Calu3 (cell line): ENCODE data around the gene SMG9. TPM values are rescaled to one million over a fixed set of nuclear protein-coding genes. Genes with fewer than 3 reads are reported as not detected.

ENCODE experiments used
- BruUV-seq: library from RNA; stranded (reverse); fragments of 400-500 nt; replicated peaks from 2 replicates; lab custom pipeline; 2021; lab: Mats Ljungman, UMichigan
- CTCF ChIA-PET: fragments of 300-600 bp; sonication (Branson Sonifier 250); formaldehyde crosslinking; loops from one replicate; lab custom pipeline; 2022; ENCODE audit warnings: antibody characterized with exemption; lab: Charles Lee
- DNase-seq: peaks from one replicate; pipeline ENCODE4 v3.0.0; 2022
- H3K27ac Mint-ChIP-seq: one replicate; pipeline ENCODE4 v1.8.0; 2022; ENCODE audit warnings: mixed read lengths; ENCODE audit not compliant: unreplicated experiment
- H3K27me3 Mint-ChIP-seq: one replicate; pipeline ENCODE4 v1.8.0; 2022; ENCODE audit warnings: mixed read lengths; ENCODE audit not compliant: unreplicated experiment
- H3K36me3 Mint-ChIP-seq: one replicate; pipeline ENCODE4 v1.8.0; 2022; ENCODE audit warnings: mild to moderate bottlenecking, moderate library complexity, mixed read lengths; ENCODE audit not compliant: insufficient read depth, unreplicated experiment
- H3K4me1 Mint-ChIP-seq: one replicate; pipeline ENCODE4 v1.8.0; 2022; ENCODE audit warnings: mild to moderate bottlenecking, low read depth, mixed read lengths; ENCODE audit not compliant: unreplicated experiment
- H3K4me3 Mint-ChIP-seq: one replicate; pipeline ENCODE4 v1.8.0; 2022; ENCODE audit warnings: mild to moderate bottlenecking, low read depth, moderate library complexity, mixed read lengths; ENCODE audit not compliant: unreplicated experiment
- H3K9me3 Mint-ChIP-seq: one replicate; pipeline ENCODE4 v1.8.0; 2022; ENCODE audit warnings: low read depth, mixed read lengths; ENCODE audit not compliant: unreplicated experiment
- CTCF ChIP-seq: fragments of 200-600 bp; IDR thresholded peaks from one replicate; pipeline ENCODE4 v1.8.0; 2022; ENCODE audit warnings: antibody characterized with exemption; ENCODE audit not compliant: unreplicated experiment
- intact Hi-C: fragments of 100-400 bp; cut with micrococcal nuclease; formaldehyde crosslinking; loops from one replicate; pipeline ENCODE4 v1.10.0; 2022; ENCODE audit not compliant: unreplicated experiment
- total RNA-seq: library from RNA; stranded (reverse); gene quantifications from 2 replicates; pipeline ENCODE4 v1.2.3, GENCODE V29; 2022

Gene SMG9
- total RNA-seq, 1 experiment from 2014 or later = 85.5 TPM

DNA sequence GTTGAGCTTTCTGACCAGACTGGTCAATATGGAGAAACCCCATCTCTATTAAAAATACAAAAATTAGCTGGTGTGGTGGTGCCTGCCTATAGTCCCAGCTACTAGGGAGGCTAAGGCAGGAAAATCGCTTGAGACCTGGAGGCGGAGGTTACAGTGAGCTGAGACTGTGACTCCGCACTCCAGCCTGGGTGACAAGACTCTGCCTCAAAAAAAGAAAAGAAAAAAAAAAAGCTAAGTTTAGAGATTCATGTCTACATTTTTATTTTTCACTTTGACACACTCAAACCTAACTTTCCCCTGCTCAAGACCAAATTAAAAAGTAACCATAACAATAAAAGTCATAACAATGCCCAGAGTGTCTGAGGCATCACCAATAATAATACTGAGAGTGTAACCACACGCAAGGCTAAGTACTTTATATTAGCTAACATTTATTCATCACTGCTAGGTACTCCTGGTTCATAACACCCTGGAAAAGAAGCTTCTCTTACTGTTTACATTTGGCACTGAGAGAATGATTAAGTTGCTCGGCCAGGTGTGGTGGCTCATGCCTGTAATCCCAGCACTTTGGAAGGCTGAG is 33.2 kb downstream of the SMG9 start:
- CTCF ChIA-PET = interaction anchor here (0.8 to 1.4 kb wide), 3 partner anchors 10 to 88 kb away, joined by 3 to 5 read pairs (median 3); no protein-coding TSS in a partner anchor
- DNase-seq = no peak
- peaks cover 4% of the 10 kb centered on the region for H3K36me3 Mint-ChIP-seq
- H3K27me3 Mint-ChIP-seq = no peaks in the 10 kb centered on the region
- H3K9me3 Mint-ChIP-seq = no peaks in the 10 kb centered on the region
- BruUV-seq = no TSS peak
- no peaks in the 10 kb centered on the region for H3K4me1 Mint-ChIP-seq
- TF ChIP-seq CTCF = no peak
- no peak overlapping the region for H3K27ac Mint-ChIP-seq
- H3K4me3 Mint-ChIP-seq = no peak overlapping the region
- intact Hi-C loops = loop anchor here (5.0 kb wide), 1 partner anchor 54 kb away; no protein-coding TSS in a partner anchor

GRCh38 chr19:43720936-43721335 is 33.8 kb downstream of the SMG9 start:
- Mint-ChIP-seq H3K9me3 (no peaks in the 10 kb centered on the region), H3K36me3 (peaks cover 4% of the 10 kb centered on the region), H3K27me3 (no peaks in the 10 kb centered on the region), H3K4me1 (no peaks in the 10 kb centered on the region), H3K27ac (no peak overlapping the region), H3K4me3 (no peak overlapping the region)
- CTCF ChIA-PET = interaction anchor here (1.4 kb wide), 1 partner anchor 55 kb away, joined by 3 read pairs; no protein-coding TSS in a partner anchor
- intact Hi-C loops = loop anchor here (5.0 kb wide), 1 partner anchor 54 kb away; no protein-coding TSS in a partner anchor
- no peak for DNase-seq
- TF ChIP-seq CTCF = no peak
- BruUV-seq = no TSS peak

DNA sequence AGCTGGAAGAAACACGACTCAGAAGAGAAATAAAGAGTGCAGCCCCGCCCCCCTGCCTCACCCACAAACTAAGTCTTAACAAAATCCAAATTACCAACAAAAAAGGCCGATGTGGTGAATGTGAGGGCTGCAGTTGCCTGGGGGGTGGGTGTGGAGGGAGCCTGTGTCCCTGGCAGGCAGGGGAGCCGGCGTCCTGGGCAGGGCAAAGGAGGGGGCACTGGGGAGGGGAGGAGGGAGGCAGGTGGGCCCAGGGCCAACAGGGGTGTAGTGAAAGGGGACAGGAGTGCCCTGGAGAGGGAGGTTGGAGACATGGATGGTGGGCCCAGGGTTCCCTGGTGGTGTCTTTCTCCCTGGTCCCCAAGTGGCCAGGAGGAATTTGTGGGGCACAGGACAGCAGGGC is 34.8 kb downstream of the SMG9 start:
- Mint-ChIP-seq H3K27ac (no peak overlapping the region), H3K27me3 (no peaks in the 10 kb centered on the region), H3K4me3 (no peak overlapping the region), H3K36me3 (peaks cover 4% of the 10 kb centered on the region), H3K9me3 (no peaks in the 10 kb centered on the region), H3K4me1 (no peaks in the 10 kb centered on the region)
- CTCF ChIA-PET = interaction anchor here (0.7 kb wide), 1 partner anchor 99 kb away, joined by 3 read pairs; no protein-coding TSS in a partner anchor
- no peak for DNase-seq
- no peak for TF ChIP-seq CTCF
- intact Hi-C loops = loop anchor here (5.0 kb wide), 1 partner anchor 53 kb away; no protein-coding TSS in a partner anchor
- BruUV-seq = no TSS peak

DNA sequence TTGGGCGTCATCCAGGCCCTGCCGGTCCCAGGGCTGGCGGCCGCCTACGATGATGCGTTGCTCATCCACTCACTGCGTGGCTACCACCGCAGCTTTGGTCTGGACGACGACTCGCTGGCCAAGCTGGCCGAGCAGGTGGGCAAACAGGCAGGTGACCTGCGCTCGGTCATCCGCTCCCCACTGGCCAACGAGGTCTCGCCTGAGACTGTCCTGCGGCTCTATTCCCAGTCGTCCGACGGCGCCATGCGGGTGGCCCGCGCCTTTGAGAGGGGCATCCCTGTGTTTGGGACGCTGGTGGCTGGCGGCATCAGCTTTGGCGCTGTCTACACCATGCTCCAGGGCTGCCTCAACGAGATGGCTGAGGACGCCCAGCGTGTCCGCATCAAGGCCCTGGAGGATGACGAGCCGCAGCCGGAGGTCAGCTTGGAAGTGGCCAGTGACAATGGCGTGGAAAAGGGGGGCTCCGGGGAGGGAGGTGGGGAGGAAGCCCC is 35.3 kb downstream of the SMG9 start:
- H3K4me3 Mint-ChIP-seq = no peak overlapping the region
- TF ChIP-seq CTCF = no peak
- H3K4me1 Mint-ChIP-seq = no peaks in the 10 kb centered on the region
- CTCF ChIA-PET = no interaction called here
- intact Hi-C loops = no loop called here
- H3K36me3 Mint-ChIP-seq = peaks cover 4% of the 10 kb centered on the region
- BruUV-seq = no TSS peak
- H3K27ac Mint-ChIP-seq = no peak overlapping the region
- no peaks in the 10 kb centered on the region for H3K9me3 Mint-ChIP-seq
- no peak for DNase-seq
- H3K27me3 Mint-ChIP-seq = no peaks in the 10 kb centered on the region
